Parathyroid adenoma (tissue), 2 donors: Measurements from ENCODE around the gene NAB2.

ENCODE experiments used
- H2AFZ ChIP-seq: fragments of 300-600 bp; sonication (generic); one replicate; pipeline ENCODE4 v1.7.0; 2017; ENCODE audit warnings: antibody characterized with exemption, mild to moderate bottlenecking
- H3K27ac ChIP-seq: fragments of 300-600 bp; sonication (generic); one replicate; pipeline ENCODE4 v1.7.0; 2017
- H3K27me3 ChIP-seq: fragments of 300-600 bp; sonication (generic); one replicate; pipeline ENCODE4 v1.7.0; 2017; ENCODE audit warnings: low read length; ENCODE audit not compliant: control insufficient read depth, insufficient read depth
- H3K36me3 ChIP-seq: fragments of 300-600 bp; sonication (generic); one replicate; pipeline ENCODE4 v1.7.0; 2017; ENCODE audit warnings: low read length; ENCODE audit not compliant: control insufficient read depth, insufficient read depth
- H3K4me1 ChIP-seq: fragments of 300-600 bp; sonication (generic); one replicate; pipeline ENCODE4 v1.7.0; 2017; ENCODE audit warnings: control low read depth
- H3K4me2 ChIP-seq: fragments of 300-600 bp; sonication (generic); one replicate; pipeline ENCODE4 v1.7.0; 2017; ENCODE audit warnings: low read length
- H3K4me3 ChIP-seq: fragments of 300-600 bp; sonication (generic); one replicate; pipeline ENCODE4 v1.7.0; 2017; ENCODE audit warnings: low read depth, low read length
- H3K79me2 ChIP-seq: fragments of 300-600 bp; sonication (generic); one replicate; pipeline ENCODE4 v1.7.0; 2017; ENCODE audit warnings: control low read depth
- H3K9ac ChIP-seq: fragments of 300-600 bp; sonication (generic); one replicate; pipeline ENCODE4 v1.7.0; 2017; ENCODE audit warnings: mild to moderate bottlenecking
- H3K9me3 ChIP-seq: fragments of 300-600 bp; sonication (generic); one replicate; pipeline ENCODE4 v1.7.0; 2017; ENCODE audit warnings: low read length; ENCODE audit not compliant: control insufficient read depth
- TF ChIP-seq, protein P1 (sequence below): fragments of 300-600 bp; sonication (generic); IDR thresholded peaks from one replicate; pipeline ENCODE4 v1.7.0; 2017; ENCODE audit warnings: antibody characterized with exemption, mild to moderate bottlenecking
- donor health status: primary hyperparathyroidism.

The NAB2 gene

GRCh38 chr12:57044468-57044867 lies 44.4 kb upstream of the NAB2 start:
- TF ChIP-seq, protein P1, sequence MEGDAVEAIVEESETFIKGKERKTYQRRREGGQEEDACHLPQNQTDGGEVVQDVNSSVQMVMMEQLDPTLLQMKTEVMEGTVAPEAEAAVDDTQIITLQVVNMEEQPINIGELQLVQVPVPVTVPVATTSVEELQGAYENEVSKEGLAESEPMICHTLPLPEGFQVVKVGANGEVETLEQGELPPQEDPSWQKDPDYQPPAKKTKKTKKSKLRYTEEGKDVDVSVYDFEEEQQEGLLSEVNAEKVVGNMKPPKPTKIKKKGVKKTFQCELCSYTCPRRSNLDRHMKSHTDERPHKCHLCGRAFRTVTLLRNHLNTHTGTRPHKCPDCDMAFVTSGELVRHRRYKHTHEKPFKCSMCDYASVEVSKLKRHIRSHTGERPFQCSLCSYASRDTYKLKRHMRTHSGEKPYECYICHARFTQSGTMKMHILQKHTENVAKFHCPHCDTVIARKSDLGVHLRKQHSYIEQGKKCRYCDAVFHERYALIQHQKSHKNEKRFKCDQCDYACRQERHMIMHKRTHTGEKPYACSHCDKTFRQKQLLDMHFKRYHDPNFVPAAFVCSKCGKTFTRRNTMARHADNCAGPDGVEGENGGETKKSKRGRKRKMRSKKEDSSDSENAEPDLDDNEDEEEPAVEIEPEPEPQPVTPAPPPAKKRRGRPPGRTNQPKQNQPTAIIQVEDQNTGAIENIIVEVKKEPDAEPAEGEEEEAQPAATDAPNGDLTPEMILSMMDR: no peak
- Histone ChIP-seq H2AFZ (no peak overlapping the region), H3K27ac (no peak overlapping the region), H3K79me2 (no peaks in the 10 kb centered on the region), H3K36me3 (no peaks in the 10 kb centered on the region), H3K9ac (no peak overlapping the region), H3K4me1 (no peaks in the 10 kb centered on the region), H3K4me2 (no peak overlapping the region), H3K27me3 (no peaks in the 10 kb centered on the region), H3K4me3 (no peak overlapping the region), H3K9me3 (no peaks in the 10 kb centered on the region)

- no peaks in the 10 kb centered on the region for H3K9me3 ChIP-seq
- H3K4me2 ChIP-seq: no peak overlapping the region
- H2AFZ ChIP-seq: no peak overlapping the region
- H3K4me1 ChIP-seq: no peaks in the 10 kb centered on the region
- no peaks in the 10 kb centered on the region for H3K79me2 ChIP-seq
- no peak overlapping the region for H3K27ac ChIP-seq
- TF ChIP-seq, protein P1: no peak
- H3K36me3 ChIP-seq: no peaks in the 10 kb centered on the region
- no peaks in the 10 kb centered on the region for H3K27me3 ChIP-seq
- H3K4me3 ChIP-seq: no peak overlapping the region
- no peak overlapping the region for H3K9ac ChIP-seq
These were observed 44.0 kb upstream of the NAB2 start for GRCh38 chr12:57044889-57045288.

GRCh38 chr12:57046086-57046791 lies 42.7 kb upstream of the NAB2 start:
- Histone ChIP-seq H3K4me1 (no peaks in the 10 kb centered on the region), H3K27ac (no peak overlapping the region), H2AFZ (no peak overlapping the region), H3K9ac (no peak overlapping the region), H3K4me2 (no peak overlapping the region), H3K79me2 (no peaks in the 10 kb centered on the region), H3K9me3 (no peaks in the 10 kb centered on the region), H3K36me3 (no peaks in the 10 kb centered on the region), H3K27me3 (no peaks in the 10 kb centered on the region), H3K4me3 (no peak overlapping the region)
- TF ChIP-seq, protein P1: no peak

DNA sequence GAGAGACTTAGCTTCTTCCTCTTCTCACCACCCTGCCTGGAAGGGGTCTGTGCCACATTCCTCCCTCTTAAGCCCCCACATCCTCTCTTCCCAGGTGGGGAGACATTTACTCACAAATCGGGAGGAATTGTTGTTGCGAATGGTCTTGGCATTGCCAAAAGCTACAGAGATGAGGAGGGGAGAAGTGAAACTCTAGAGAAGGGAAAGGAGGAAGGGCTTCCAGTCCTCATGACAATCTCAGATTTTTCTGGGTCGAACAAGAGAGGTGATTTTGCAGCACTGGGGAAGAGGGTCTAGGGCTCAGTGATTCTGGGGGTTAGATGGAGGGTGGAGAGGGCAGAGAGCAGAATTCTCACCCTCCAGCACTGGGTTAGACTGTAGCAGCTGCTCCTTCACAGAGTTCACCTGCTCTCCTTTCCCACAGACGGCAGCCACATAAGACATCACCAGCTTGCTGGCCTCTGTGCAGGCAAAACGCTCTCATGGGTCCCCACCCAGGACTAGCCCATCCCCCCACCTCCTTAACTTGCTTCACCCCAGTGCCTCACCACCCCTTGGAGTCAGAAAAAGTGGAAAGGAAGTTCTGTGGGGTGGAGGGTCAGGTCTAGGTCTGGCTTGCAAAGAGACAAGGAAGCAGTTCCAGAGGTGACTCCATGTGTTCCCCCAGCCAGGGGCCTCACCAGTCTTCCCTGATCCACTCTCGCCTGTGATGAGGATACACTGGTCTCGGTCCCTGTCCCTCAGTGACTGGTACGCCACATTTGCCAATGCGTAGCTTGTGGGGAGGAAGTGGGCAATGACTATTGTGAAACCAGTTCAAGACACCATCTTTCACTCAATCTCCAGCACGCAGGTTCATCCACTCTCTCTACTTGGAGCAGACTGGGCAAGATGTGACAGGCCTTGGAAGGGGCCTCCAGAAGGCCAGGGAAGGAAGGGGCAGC lies 41.7 kb upstream of the NAB2 start:
- Histone ChIP-seq H3K36me3 (no peaks in the 10 kb centered on the region), H3K4me1 (no peaks in the 10 kb centered on the region), H2AFZ (no peak overlapping the region), H3K9ac (no peak overlapping the region), H3K27ac (no peak overlapping the region), H3K27me3 (no peaks in the 10 kb centered on the region), H3K4me2 (no peak overlapping the region), H3K9me3 (no peaks in the 10 kb centered on the region), H3K4me3 (no peak overlapping the region), H3K79me2 (no peaks in the 10 kb centered on the region)
- TF ChIP-seq, protein P1: no peak
